GM19438 (cell line): Measurements from ENCODE around the gene FILIP1L.
"Not testable (repeated sequence)": the region's sequence is repeated elsewhere in the genome, so short reads cannot be mapped to it uniquely, and the experiment has no call there.

Experiments used
- ATAC-seq: cut with Tn5 transposase; IDR thresholded peaks from one replicate; pipeline ENCODE4 v1.9.1; 2021; ENCODE audit warnings: low read depth; ENCODE audit not compliant: unreplicated experiment

The FILIP1L gene

DNA sequence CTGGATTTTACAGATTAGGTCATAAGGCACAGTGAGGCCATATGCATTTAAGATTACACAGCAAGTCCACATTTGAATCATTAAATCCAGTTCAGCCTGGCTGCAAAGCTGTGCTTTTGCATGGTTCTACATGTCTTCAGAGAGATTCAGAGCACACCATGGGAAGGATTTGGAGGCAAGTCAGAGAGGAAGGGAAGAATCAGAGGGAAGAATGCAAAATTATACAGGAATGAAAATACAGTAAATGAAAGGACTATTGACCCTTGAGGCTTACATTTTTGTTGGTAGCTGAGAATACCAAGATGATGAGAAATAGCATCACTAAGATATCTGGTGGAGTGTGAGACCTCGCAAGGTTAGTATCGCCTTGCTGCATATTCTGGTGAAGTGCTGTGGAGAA, 13.9 kb downstream of the FILIP1L start:
- ATAC-seq = no peak

DNA sequence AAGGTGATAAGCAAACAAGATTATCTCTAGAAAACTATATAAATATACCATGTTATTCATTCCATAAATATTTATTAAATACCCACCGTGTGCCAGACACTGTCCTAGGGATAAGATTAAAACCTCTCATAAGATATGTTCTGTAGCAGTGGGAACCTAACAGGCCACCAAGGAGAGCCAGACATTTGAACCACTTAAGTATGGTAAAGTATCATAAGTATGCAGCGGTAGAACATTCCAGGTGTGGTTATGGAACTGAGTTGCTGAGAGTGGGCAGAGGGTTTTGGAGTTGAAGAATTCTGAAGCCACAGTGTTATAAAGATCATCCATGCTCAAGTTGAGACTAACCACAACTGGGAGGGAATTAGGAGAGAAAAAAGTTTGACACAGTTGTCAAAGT, 14.7 kb downstream of the FILIP1L start:
- ATAC-seq = no peak

DNA sequence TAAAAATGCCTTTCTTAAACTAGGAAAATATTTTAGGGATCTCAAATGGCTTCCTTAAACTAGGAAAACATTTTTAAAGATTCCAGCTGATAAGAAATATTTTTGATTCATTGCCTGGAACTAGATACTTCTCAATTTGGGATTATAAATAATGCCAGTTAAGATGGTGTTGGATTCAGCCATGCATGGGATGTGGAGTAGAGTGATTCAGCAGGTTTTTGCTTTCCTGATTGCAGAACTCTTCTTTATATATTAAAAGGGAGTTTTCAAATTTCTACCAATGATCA, 15.6 kb downstream of the FILIP1L start:
- ATAC-seq = no peak

DNA sequence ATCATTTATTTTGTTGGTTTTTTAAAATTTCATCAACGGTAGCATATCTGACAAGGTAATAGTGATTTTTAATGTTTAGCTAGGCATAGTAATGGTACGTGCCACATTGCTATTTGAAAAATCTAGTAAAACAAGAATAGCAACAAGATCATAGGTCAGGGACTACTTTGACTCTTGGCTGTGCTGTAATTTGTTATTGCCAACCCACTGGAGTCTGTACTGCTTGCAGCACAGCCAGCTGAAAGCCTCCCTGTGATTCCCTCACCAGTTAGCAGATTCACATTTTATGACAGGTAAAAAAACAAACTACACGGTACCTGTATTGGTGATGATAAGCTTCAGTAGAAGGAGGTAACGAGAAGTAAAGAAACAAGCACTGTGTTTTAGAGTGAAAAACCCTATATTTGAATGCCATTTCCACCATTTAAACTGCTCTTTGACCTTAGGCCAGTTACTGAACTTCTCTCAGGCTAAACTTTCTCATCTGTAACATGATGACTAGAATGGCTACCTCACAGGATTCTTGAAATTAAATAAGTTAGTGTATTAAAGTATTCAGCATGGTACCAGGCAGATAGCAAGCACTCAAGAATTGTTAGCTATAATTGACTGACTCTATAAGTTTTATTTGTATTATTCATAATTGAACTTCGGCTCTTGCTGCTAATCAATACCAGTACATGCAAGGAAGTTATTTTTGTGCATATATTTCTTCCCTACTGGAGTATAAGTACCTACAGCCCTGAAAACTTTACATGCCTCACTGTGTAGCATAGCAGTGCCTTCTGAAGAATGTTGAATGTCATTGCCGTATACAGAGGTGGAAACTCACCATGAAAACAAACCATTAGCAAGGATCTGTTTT, 16.1 kb downstream of the FILIP1L start:
- ATAC-seq = no peak

DNA sequence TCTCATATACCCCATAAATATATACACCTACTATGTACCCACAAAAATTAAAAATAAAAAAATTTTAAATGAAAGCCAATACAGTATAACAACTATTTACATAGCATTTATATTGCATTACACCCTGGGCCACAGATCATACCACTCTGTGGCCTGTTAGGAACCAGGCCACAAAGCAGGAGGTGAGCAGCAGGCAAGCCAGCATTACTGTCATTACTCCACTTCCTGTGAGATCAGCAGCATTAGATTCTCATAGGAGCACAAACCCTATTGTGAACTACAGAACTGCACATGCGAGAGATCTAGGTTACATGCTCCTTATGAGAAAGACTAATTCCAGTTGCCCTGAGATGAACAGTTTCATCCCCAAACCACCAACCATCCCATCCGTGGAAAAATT, 17.4 kb downstream of the FILIP1L start:
- ATAC-seq = no peak

DNA sequence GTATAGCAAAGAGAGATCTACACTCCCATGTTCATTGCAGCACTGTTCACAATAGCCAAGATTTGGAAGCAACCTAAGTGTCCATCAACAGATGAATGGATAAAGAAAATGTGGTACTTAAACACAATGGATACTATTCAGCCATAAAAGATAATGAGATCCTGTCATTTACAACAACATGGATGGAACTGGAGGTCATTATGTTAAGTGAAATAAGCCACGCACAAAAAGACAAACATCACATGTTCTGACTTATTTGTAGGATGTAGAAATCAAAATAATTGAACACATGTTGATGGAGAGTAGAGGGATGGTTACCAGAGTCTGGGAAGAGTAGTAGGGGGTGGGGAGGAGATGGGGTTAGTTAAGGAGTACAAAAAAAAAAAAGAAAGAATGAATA, 18.0 kb downstream of the FILIP1L start:
- ATAC-seq = not testable (repeated sequence)

DNA sequence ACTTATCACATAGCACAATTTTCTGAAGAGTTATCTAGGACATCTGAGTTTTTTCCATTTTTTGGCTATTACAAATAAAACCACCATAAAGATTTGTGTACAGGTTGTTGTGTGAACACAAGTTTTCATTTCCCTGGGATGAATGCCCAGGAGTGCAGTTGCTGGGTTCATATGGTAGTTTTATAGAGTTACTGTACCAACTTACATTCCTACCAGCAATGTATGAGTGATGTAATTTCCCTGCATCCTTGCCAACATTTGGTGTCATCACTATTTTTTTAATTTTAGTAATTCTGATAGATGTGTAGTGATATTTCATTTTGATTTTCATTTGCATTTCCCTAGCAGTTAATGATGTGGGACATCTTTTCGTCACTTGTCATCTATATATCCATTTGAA, 20.5 kb downstream of the FILIP1L start:
- ATAC-seq = no peak

DNA sequence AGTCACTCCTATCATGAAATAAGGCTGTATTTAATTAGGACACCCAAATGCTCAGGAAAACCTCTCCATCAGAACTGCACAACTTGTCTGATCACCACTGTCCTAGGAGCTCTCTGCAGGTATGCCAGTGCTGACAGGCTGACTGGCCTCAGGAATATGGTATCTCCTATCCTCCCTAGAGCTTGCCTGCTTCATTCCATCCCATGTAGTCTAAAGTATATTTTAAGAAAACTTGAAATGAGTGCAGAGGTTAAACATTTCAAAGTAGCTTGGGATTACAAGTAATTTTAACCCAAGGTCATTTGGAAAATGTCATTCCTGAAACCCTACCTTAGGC, 23.7 kb downstream of the FILIP1L start:
- no peak for ATAC-seq

DNA sequence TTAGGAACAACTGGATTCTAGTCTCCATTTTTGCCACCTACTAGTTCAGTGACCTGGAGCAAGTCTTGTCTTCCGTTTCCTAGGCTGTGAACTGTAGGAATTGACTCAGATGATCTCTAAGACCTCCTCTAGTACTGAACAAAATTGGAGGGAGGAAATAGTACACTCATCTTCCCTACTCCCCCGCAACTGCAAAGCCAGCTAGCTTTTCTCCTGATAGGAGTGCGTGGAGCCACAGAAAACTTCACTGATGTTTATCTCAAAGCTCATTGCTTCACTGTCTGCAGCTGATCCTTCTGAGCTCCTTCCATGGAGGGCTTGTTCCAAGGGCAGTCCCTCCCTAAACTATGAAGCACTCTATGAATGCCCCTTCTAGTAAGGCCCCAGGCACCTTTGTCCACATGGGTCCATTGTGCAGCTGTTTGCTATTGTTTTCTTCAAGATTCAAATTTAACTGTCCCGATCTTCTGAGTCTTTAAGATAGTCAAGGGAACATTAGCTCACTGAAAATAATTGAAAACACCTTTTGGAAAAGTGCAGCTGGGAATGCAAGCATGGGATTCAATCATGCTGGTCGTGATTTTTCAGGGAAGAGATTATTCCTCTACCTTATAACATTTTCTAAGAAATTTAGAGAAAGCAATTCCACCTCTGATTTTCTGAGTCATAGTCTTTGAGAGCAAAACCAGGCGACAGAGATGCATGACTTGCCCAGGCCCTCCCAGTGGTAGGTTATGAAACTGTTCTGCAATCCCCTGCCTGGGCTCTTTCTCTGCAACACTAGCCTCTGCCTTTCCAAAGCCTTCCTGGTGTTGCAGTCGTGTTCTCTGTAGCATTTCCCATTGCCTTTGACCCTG, 24.3 kb downstream of the FILIP1L start:
- peak; percentile 71 for ATAC-seq

DNA sequence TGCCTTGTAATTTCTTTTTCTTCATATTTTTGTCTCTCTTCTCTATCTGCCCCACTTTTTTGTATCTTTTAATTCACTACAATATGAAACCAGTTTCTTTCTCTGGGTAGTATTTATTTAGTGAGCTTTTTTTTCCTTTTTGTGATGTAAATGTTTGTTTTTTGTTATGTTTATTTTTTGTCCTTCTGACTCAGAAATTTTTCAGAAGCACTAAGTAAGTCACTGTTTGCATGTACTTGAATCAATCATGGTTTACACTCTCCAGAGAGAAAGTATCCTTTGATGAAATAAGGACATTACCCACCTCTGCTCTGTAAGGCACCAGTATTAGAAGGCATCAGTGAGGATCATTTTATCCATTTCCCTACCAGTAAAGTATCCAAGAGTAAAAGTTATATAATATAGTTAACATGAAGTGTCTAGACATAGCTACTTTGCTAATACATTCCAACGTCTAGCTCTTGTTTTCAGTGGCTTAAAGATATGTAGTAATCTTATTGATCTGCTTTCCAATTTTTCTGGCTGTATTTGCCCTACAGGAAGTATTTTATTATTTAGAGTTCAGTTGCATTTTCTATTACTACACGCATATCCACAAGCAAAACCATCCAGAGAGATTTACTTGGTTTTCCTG, 25.4 kb downstream of the FILIP1L start:
- ATAC-seq = no peak

DNA sequence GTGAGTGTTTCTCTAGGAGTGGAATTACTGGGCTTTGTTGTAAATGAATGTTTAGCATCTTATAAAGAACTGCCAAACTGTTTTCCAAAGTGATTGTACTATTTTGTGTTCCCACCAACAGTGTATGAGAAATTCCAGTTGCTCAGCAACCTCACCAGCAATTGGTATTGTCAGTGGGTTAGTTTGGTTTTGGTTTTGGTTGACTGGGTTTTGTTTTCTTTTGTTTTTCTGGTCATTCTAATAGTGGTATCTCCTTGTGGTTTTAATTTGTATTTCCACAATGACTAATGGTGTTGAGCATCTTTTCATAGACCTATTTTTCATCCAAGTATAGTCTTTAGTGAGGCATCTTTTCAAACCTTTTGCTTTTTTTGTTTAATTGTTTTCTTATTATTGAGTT, 27.1 kb downstream of the FILIP1L start:
- ATAC-seq = peak; percentile 84

DNA sequence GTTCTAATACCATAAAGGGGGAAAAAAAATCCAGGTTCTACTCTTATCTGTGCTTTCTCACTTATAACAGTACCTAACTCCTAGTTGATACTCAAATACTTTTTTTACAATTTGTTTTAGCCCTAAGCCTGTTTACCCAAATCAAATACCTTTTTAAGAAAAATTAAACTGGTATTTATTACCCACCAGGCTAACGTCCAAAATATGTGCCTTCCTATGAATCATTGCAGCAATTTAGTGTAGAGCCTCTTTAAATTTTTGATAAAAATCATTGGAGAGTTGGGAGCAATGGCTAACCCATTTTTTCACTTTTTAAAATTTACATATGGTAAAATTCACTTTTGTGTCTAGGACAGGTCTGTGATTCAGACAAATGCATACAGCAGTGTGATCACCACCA, 27.9 kb downstream of the FILIP1L start:
- ATAC-seq = no peak

DNA sequence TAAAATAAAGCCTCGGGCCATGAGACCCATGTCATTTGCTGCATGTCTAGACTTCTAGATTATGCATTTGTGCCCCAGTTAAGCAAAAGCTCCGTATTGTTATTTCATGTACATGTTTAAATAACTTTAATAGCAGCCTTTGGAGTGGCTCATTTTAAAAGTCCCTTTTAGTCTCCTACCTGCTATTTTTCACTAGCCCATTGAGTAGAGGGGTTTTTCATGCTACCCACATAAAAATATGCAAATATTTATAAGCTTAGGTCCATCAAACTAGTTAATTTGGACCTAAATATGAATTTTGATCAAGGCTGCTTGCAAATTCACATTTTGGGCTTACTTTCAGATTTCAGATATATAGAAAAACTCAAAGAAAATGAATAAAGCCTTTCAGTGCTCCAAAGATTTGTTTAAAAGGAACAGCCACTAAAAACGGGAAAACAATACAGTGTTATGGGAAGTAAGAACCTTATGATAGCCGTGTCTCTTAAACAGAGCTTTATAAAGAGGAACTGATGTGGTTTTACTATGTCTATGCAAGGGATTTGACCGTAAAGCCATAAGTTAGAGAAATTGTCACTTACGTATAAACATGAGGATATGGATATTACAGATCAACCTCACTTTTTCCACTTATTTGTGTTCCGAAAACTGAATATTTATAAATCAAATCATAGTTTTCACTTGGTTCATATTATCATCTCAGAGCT, 30.0 kb downstream of the FILIP1L start:
- no peak for ATAC-seq

DNA sequence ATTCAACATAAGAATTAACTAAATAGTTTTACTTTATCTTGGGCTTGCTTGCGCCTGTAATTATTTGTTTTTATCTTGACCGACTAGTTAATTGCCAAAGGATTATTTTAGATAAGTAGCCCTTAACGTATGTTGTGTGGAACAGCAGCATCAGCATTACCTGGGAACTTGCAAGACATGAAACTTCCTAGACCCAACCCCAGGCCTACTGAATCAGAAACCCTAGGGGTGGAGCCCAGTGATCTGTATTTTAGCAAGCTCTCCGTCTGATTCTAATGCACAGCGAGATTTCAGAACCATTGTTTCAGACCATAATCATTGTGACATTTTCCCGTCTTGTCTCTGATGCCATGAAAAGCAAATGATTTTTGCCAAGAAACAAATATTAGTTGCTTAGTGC, 31.1 kb downstream of the FILIP1L start:
- no peak for ATAC-seq

DNA sequence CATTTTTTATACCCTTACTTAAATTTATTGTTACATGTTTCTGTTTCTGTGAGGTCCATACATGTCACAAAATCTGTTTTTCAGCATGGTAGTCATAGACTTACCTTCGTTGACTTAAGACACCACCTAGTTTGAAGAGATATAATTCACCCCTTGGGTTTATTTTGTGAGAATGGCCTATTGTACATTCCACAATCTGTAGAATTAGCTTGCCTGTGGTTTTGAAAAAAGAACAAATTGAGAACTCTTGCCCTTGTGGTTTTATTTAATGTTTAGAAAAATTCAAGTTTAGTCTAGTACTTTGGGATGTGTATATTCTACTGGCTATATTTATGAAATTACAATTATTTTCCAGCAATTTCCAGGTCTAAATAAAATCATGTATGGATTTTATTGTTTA, 31.6 kb downstream of the FILIP1L start:
- no peak for ATAC-seq

DNA sequence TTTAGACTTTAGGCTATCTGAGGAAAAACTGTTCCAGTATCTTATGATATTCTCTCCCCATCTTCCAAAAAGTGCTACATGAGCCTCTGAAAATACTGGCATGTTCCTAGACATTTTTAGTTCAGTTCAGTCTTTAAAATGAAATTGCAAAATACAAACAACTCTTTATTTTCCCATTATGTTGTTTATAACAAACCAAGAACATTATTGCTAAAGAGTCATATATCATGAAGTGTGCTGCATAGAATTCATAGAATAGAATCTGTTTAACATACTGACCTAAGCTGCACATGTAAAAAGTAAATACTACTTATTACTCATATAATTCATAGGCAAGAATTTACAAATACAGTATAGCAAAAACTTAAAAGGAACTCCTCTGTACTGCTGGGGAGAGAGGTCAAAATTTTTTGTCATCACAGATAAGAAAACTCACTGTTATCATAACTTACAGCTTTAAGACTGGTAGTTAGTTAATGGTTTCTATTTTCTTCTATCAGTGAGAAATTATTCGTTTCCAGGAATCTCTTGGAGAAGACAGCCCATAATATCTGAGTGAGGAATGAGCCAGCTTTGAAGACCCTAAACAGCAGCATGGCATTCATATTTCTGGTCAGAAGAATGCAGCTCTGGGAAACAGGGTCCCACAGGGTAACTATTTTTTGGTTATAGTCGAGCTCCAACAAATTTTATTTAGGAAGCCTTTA, 32.2 kb downstream of the FILIP1L start:
- no peak for ATAC-seq

DNA sequence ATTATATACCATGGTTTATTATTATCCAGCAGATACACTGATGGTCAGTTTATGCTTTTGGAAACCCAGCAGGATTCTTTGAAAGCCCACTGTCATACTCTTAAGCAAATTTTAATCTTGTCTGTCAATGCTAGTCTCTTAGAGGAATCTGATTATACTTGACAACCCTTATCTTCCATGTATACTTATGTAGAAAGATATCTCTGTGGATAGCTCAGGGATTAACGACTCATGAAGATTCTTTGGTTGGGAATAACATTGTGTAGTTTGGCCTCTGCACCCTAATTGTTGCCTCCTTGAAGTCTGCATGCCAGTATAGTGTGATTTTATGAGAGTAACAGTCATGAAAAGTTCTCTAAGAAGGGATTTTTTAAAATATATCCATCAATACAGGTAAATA, 33.0 kb downstream of the FILIP1L start:
- no peak for ATAC-seq

DNA sequence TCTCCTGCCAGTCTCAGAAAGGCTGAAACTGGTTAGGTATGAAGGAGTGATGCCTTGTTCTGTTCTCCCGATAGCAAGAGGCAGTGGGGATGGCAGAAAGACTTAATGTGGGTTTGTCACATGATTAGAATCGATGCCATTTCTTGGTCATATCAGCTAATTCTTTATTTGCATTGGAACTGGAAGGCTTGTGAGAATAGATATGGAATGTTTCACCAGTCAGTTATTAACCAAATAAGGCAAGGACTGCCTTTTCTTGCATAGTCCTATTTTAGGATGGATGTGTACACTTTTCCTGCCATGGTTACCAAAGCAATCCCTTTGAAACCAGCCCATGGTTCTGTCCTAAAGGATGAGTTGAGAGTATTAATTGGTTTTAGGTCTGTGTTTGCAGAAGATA, 33.7 kb downstream of the FILIP1L start:
- no peak for ATAC-seq

DNA sequence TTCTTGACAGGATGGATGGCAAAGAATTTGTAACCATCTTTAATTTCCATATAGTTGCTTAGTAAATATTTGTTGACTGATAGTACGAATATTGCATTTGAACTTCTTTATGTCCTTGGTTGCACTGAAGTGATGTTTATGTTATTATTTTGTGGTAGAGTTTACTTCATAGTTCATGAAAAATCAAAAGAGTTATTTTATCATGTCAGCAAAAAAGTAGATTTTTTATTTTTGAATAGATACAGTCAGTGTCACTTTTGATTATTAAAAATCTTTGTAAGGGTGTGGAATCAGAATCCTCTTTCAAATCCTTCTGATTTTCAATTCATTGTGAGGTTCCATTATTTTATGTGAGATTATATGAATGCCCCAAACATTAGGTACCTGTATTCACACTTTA, 35.0 kb downstream of the FILIP1L start:
- no peak for ATAC-seq

DNA sequence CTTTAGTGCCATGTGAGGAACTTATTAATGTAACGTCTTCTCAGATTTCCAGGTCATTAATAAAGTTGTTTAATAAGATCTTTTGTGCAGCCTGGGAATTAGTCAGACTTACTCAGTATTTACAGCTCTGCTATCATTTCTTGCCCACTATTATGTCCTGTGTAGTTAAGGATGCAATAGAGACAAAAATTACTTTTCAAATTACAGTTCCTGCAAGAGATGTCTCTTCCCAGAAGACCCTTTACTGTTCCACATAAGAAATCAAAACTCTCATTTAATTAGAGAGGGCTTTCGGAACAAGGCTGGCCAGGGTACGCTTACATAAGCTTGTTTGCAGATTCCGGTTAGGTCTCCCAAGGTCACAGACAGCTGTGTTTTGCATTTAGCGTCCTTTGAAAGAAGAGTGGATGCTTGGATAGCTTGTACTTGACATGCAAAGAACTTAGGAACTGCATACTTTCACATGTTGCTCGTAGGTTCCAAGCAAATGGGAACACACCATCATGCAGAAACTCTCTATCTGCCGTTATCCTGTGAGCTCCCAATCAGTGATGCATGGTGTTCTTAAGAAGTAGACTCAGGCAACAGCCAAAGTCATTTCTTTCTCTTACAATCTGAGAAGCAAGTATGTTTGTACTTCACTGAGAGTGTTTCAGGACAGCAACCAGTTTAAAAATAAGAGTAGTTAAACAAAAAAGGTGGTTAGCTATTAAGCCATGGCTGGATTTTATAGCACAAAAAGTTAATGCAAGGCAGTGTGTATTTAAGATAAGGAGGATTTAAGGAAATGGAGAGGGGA, 37.4 kb downstream of the FILIP1L start:
- ATAC-seq = no peak
